HEK293 (cell line): ENCODE results near the gene RPRD1A.

Source experiments
- ATF2 ChIP-seq: fragments of 450-650 bp; formaldehyde crosslinking; IDR thresholded peaks from 2 replicates; pipeline ENCODE4 v1.5.1; 2016; ENCODE audit warnings: missing biosample characterization, missing genetic modification characterization, low read depth
- EGR2 ChIP-seq: fragments of 450-650 bp; formaldehyde crosslinking; IDR thresholded peaks from 2 replicates; pipeline ENCODE4 v1.5.1; 2016; ENCODE audit warnings: low read depth, missing biosample characterization, missing genetic modification characterization
- KLF7 ChIP-seq: fragments of 450-650 bp; formaldehyde crosslinking; IDR thresholded peaks from 2 replicates; pipeline ENCODE4 v1.5.1; 2016; ENCODE audit warnings: missing biosample characterization, missing genetic modification characterization, borderline replicate concordance
- PRDM1 ChIP-seq: fragments of 450-650 bp; formaldehyde crosslinking; IDR thresholded peaks from 2 replicates; pipeline ENCODE4; 2016; ENCODE audit warnings: missing biosample characterization, missing genetic modification characterization
- SCRT1 ChIP-seq: fragments of 450-650 bp; formaldehyde crosslinking; IDR thresholded peaks from 2 replicates; pipeline ENCODE4 v1.5.1; 2016; ENCODE audit warnings: missing biosample characterization, missing genetic modification characterization, borderline replicate concordance
- SCRT2 ChIP-seq: fragments of 450-650 bp; formaldehyde crosslinking; IDR thresholded peaks from 2 replicates; pipeline ENCODE4 v1.5.1; 2016; ENCODE audit warnings: missing biosample characterization, missing genetic modification characterization
- SP2 ChIP-seq: fragments of 450-650 bp; formaldehyde crosslinking; IDR thresholded peaks from 2 replicates; pipeline ENCODE4 v1.5.1; 2016; ENCODE audit warnings: missing biosample characterization, missing genetic modification characterization
- SP3 ChIP-seq: fragments of 450-650 bp; formaldehyde crosslinking; IDR thresholded peaks from 2 replicates; pipeline ENCODE4 v1.5.1; 2016; ENCODE audit warnings: missing biosample characterization, missing genetic modification characterization
- ZBTB1 ChIP-seq: fragments of 450-650 bp; formaldehyde crosslinking; IDR thresholded peaks from 2 replicates; pipeline ENCODE4 v1.5.1; 2016; ENCODE audit warnings: missing biosample characterization, missing genetic modification characterization
- ZBTB20 ChIP-seq: fragments of 450-650 bp; formaldehyde crosslinking; IDR thresholded peaks from 2 replicates; pipeline ENCODE4 v1.5.1; 2016; ENCODE audit warnings: missing biosample characterization, missing genetic modification characterization
- ZNF112 ChIP-seq: fragments of 450-650 bp; formaldehyde crosslinking; IDR thresholded peaks from 2 replicates; pipeline ENCODE4 v1.5.0; 2017; ENCODE audit warnings: missing biosample characterization, missing genetic modification characterization
- ZNF394 ChIP-seq: fragments of 450-650 bp; formaldehyde crosslinking; IDR thresholded peaks from 2 replicates; pipeline ENCODE4 v1.5.1; 2016; ENCODE audit warnings: missing biosample characterization, missing genetic modification characterization, mild to moderate bottlenecking, moderate library complexity, borderline replicate concordance
- ZNF433 ChIP-seq: fragments of 450-650 bp; formaldehyde crosslinking; IDR thresholded peaks from 2 replicates; pipeline ENCODE4 v1.5.1; 2016; ENCODE audit warnings: missing biosample characterization, missing genetic modification characterization, low read depth
- ZNF449 ChIP-seq: fragments of 450-650 bp; formaldehyde crosslinking; IDR thresholded peaks from 2 replicates; pipeline ENCODE4 v1.5.1; 2017; ENCODE audit warnings: missing biosample characterization, mild to moderate bottlenecking, missing genetic modification characterization, moderate library complexity
- ZNF48 ChIP-seq: fragments of 450-650 bp; formaldehyde crosslinking; IDR thresholded peaks from 2 replicates; pipeline ENCODE4 v1.5.1; 2016; ENCODE audit warnings: missing biosample characterization, missing genetic modification characterization
- ZNF518A ChIP-seq: fragments of 450-650 bp; formaldehyde crosslinking; conservative IDR thresholded peaks from 2 replicates; pipeline ENCODE4 v1.5.1; 2016; ENCODE audit warnings: low read depth, missing biosample characterization, missing genetic modification characterization
- ZNF530 ChIP-seq: fragments of 450-650 bp; formaldehyde crosslinking; IDR thresholded peaks from 2 replicates; pipeline ENCODE4 v1.5.1; 2016; ENCODE audit warnings: low read depth, missing biosample characterization, missing genetic modification characterization
- ZNF548 ChIP-seq: fragments of 450-650 bp; formaldehyde crosslinking; IDR thresholded peaks from 2 replicates; pipeline ENCODE4 v1.5.1; 2016; ENCODE audit warnings: missing biosample characterization, missing genetic modification characterization
- ZNF560 ChIP-seq: fragments of 450-650 bp; formaldehyde crosslinking; IDR thresholded peaks from 2 replicates; pipeline ENCODE4 v1.5.1; 2017; ENCODE audit warnings: missing biosample characterization, missing genetic modification characterization, borderline replicate concordance
- ZNF664 ChIP-seq: fragments of 450-650 bp; formaldehyde crosslinking; IDR thresholded peaks from 2 replicates; pipeline ENCODE4 v1.5.1; 2016; ENCODE audit warnings: missing biosample characterization, missing genetic modification characterization
- ZNF677 ChIP-seq: fragments of 450-650 bp; IDR thresholded peaks from 2 replicates; pipeline ENCODE4 v1.5.0; 2018; ENCODE audit warnings: missing biosample characterization, mild to moderate bottlenecking, missing genetic modification characterization, moderate library complexity
- ZNF701 ChIP-seq: fragments of 450-650 bp; formaldehyde crosslinking; IDR thresholded peaks from 2 replicates; pipeline ENCODE4 v1.5.1; 2016; ENCODE audit warnings: missing biosample characterization, missing genetic modification characterization
- ZSCAN4 ChIP-seq: fragments of 450-650 bp; formaldehyde crosslinking; IDR thresholded peaks from 2 replicates; pipeline ENCODE4 v1.5.1; 2017; ENCODE audit warnings: missing biosample characterization, missing genetic modification characterization
- TF ChIP-seq, protein P1 (sequence below): fragments of 450-650 bp; formaldehyde crosslinking; IDR thresholded peaks from 2 replicates; pipeline ENCODE4 v1.5.1; 2017; ENCODE audit warnings: missing biosample characterization, missing genetic modification characterization
- TF ChIP-seq, protein P2 (sequence below): fragments of 450-650 bp; formaldehyde crosslinking; IDR thresholded peaks from 2 replicates; pipeline ENCODE4 v1.5.1; 2017; ENCODE audit warnings: missing biosample characterization, missing genetic modification characterization

Gene RPRD1A

GRCh38 chr18:36067055-36067957 lies at the start of gene RPRD1A (continued):
- peak; percentile 96 for TF ChIP-seq ATF2 (tag by site-specific recombination)
- no peak for TF ChIP-seq ZNF560 (tag by site-specific recombination)
- TF ChIP-seq ZNF530: no peak
- no peak for TF ChIP-seq ZBTB20 (tag by site-specific recombination)
- TF ChIP-seq ZNF394 (tag by site-specific recombination): peak; percentile 35; the same call in 1 of the 2 replicates
- peak; percentile 95 for TF ChIP-seq SP2 (tag by site-specific recombination)
- TF ChIP-seq ZNF548: no peak
- no peak for TF ChIP-seq PRDM1 (tag by site-specific recombination)
- peak; percentile 91 for TF ChIP-seq EGR2
- no peak for TF ChIP-seq ZSCAN4 (tag by site-specific recombination)
- TF ChIP-seq KLF7 (tag by site-specific recombination): no peak; the same call in 1 of the 2 replicates
- no peak for TF ChIP-seq ZNF48
- TF ChIP-seq ZNF112 (tag by site-specific recombination): no peak
- peak; percentile 92 for TF ChIP-seq SP3 (tag by site-specific recombination)
- no peak for TF ChIP-seq ZNF449 (tag by site-specific recombination)
- TF ChIP-seq, protein P1, sequence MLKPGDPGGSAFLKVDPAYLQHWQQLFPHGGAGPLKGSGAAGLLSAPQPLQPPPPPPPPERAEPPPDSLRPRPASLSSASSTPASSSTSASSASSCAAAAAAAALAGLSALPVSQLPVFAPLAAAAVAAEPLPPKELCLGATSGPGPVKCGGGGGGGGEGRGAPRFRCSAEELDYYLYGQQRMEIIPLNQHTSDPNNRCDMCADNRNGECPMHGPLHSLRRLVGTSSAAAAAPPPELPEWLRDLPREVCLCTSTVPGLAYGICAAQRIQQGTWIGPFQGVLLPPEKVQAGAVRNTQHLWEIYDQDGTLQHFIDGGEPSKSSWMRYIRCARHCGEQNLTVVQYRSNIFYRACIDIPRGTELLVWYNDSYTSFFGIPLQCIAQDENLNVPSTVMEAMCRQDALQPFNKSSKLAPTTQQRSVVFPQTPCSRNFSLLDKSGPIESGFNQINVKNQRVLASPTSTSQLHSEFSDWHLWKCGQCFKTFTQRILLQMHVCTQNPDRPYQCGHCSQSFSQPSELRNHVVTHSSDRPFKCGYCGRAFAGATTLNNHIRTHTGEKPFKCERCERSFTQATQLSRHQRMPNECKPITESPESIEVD (tag by site-specific recombination): no peak
- TF ChIP-seq ZNF433 (tag by site-specific recombination): no peak
- TF ChIP-seq SCRT1 (tag by site-specific recombination): no peak
- no peak for TF ChIP-seq ZNF664 (tag by site-specific recombination)
- peak; percentile 79 for TF ChIP-seq ZNF518A (tag by site-specific recombination)
- no peak for TF ChIP-seq ZNF701 (tag by site-specific recombination)
- TF ChIP-seq ZNF677: no peak
- TF ChIP-seq, protein P2, sequence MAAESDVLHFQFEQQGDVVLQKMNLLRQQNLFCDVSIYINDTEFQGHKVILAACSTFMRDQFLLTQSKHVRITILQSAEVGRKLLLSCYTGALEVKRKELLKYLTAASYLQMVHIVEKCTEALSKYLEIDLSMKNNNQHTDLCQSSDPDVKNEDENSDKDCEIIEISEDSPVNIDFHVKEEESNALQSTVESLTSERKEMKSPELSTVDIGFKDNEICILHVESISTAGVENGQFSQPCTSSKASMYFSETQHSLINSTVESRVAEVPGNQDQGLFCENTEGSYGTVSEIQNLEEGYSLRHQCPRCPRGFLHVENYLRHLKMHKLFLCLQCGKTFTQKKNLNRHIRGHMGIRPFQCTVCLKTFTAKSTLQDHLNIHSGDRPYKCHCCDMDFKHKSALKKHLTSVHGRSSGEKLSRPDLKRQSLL (tag by site-specific recombination): no peak
- no peak for TF ChIP-seq SCRT2 (tag by site-specific recombination)
- no peak for TF ChIP-seq ZBTB1
